GM12878 (cell line): ENCODE measurements around the gene KIAA1143. TPM values are rescaled to one million over a fixed set of nuclear protein-coding genes. Genes with fewer than 3 reads are reported as not detected.

Source experiments
- ATAC-seq: fragments of 200-7000 bp; cut with Tn5 transposase; 3 replicates; pipeline ENCODE4 v1.9.1; 2020; ENCODE audit warnings: mild to moderate bottlenecking, moderate library complexity
- BruUV-seq: library from RNA; stranded (reverse); fragments of 400-500 nt; replicated peaks from 2 replicates; lab custom pipeline; 2021; lab: Mats Ljungman, UMichigan
- CTCF ChIA-PET: fragments of 300-600 bp; sonication (Branson Sonifier 250); formaldehyde crosslinking; extraction: SDS; loops from one replicate; lab custom pipeline; 2021; ENCODE audit warnings: inconsistent platforms; lab: Yijun Ruan, JAX
- POLR2A ChIA-PET: fragments of 350-600 bp; formaldehyde crosslinking; extraction: SDS; loops from one replicate; lab custom pipeline; 2021; ENCODE audit warnings: inconsistent platforms; lab: Charles Lee
- RAD21 ChIA-PET: fragments of 300-600 bp; sonication (Branson Sonifier 250); formaldehyde crosslinking; loops from one replicate; lab custom pipeline; 2023; ENCODE audit warnings: antibody characterized with exemption; ENCODE audit not compliant: unreplicated experiment; lab: Charles Lee
- SMC1A ChIA-PET: fragments of 300-600 bp; sonication (Branson Sonifier 250); formaldehyde crosslinking; loops from one replicate; lab custom pipeline; 2023; ENCODE audit not compliant: unreplicated experiment, uncharacterized antibody; lab: Charles Lee
- DNase-seq: peaks from one replicate; pipeline ENCODE4 v3.0.0-alpha.2; 2011; ENCODE audit warnings: low read depth, low spot score
- FAIRE-seq: peaks from 3 replicates; lab custom pipeline; 2011; peaks lifted over from hg19 to GRCh38; lab: Jason Lieb, UNC
- H2AFZ ChIP-seq: 2 replicates; pipeline ENCODE4 v1.6.0; 2011; ENCODE audit warnings: low read depth, low read length, control low read depth; ENCODE audit not compliant: control insufficient read depth
- H3K27ac ChIP-seq: 2 replicates; pipeline ENCODE4 v1.5.1; 2011; ENCODE audit warnings: control low read depth; ENCODE audit not compliant: control insufficient read depth, insufficient read depth
- H3K27me3 ChIP-seq, 2 experiments: replicated peaks in 1 of 2; 2 replicates each; pipeline versions ENCODE4 v1.6.0 to v1.6.1; 2011; ENCODE audit warnings: low read length in 1 of 2; ENCODE audit not compliant: control insufficient read depth in 2 of 2, insufficient read depth in 2 of 2
- H3K36me3 ChIP-seq, 2 experiments: 2 replicates each; pipeline ENCODE4 v1.5.1; 2011; ENCODE audit warnings: low read length in 1 of 2; ENCODE audit not compliant: control insufficient read depth in 2 of 2, insufficient read depth in 2 of 2
- H3K4me1 ChIP-seq: 2 replicates; pipeline ENCODE4 v1.6.1; 2011; ENCODE audit warnings: mild to moderate bottlenecking, low read length, moderate library complexity, mixed read lengths; ENCODE audit not compliant: control insufficient read depth, insufficient read depth
- H3K4me2 ChIP-seq: 2 replicates; pipeline ENCODE4 v1.6.0; 2011; ENCODE audit warnings: control low read depth; ENCODE audit not compliant: control insufficient read depth, insufficient read depth
- H3K4me3 ChIP-seq: fragments of 200-600 bp; sonication (generic); 2 replicates; pipeline ENCODE4 v1.5.1; 2016
- H3K79me2 ChIP-seq: 2 replicates; pipeline ENCODE4 v1.6.0; 2011; ENCODE audit warnings: low read length; ENCODE audit not compliant: control insufficient read depth, insufficient read depth
- H3K9ac ChIP-seq: 2 replicates; pipeline ENCODE4 v1.8.0; 2011; ENCODE audit warnings: low read length, control low read depth, mixed read lengths; ENCODE audit not compliant: control insufficient read depth, insufficient read depth
- H3K9me3 ChIP-seq: replicated peaks from 3 replicates; pipeline ENCODE4 v1.5.1; 2011; ENCODE audit warnings: mild to moderate bottlenecking, low read length; ENCODE audit not compliant: control insufficient read depth, insufficient read depth
- H4K20me1 ChIP-seq: 2 replicates; pipeline ENCODE4 v1.6.0; 2011; ENCODE audit not compliant: control insufficient read depth, insufficient read depth
- BCL3 ChIP-seq: IDR thresholded peaks from 2 replicates; pipeline ENCODE4 v1.6.1; 2011; ENCODE audit warnings: borderline replicate concordance, low read depth, mild to moderate bottlenecking, moderate library complexity, low read length; ENCODE audit not compliant: insufficient read depth, poor library complexity, severe bottlenecking
- CHD4 ChIP-seq: fragments of 200-600 bp; sonication (generic); IDR thresholded peaks from 2 replicates; pipeline ENCODE4 v1.6.1; 2016; ENCODE audit warnings: mild to moderate bottlenecking
- HDAC6 ChIP-seq: fragments of 200-600 bp; sonication (generic); IDR thresholded peaks from one replicate; pipeline ENCODE4 v1.8.0; 2017; ENCODE audit warnings: antibody characterized with exemption; ENCODE audit not compliant: unreplicated experiment
- IKZF2 ChIP-seq, 2 experiments: fragments of 450-650 bp; IDR thresholded peaks; 2 replicates each; pipeline ENCODE4 v1.6.1; 2017; ENCODE audit warnings: mild to moderate bottlenecking in 2 of 2, moderate library complexity in 2 of 2
- KLF5 ChIP-seq: fragments of 450-650 bp; IDR thresholded peaks from 2 replicates; pipeline ENCODE4 v1.6.1; 2014; ENCODE audit warnings: mild to moderate bottlenecking; ENCODE audit not compliant: partially characterized antibody
- MYB ChIP-seq: fragments of 150-350 bp; IDR thresholded peaks from 2 replicates; pipeline ENCODE4 v1.6.1; 2014; ENCODE audit warnings: mild to moderate bottlenecking, low read depth, low read length, borderline replicate concordance
- NFYA ChIP-seq: IDR thresholded peaks from 2 replicates; pipeline ENCODE4 v1.6.1; 2011; ENCODE audit warnings: low read depth, mild to moderate bottlenecking, low read length, improper control_type of control experiment, borderline replicate concordance
- NR2F1 ChIP-seq: fragments of 450-650 bp; conservative IDR thresholded peaks from 2 replicates; pipeline ENCODE4 v1.6.1; 2017; ENCODE audit warnings: mild to moderate bottlenecking
- POU2F2 ChIP-seq: IDR thresholded peaks from 3 replicates; pipeline ENCODE4 v1.6.1; 2011; ENCODE audit warnings: low read depth, mild to moderate bottlenecking, low read length, borderline replicate concordance
- STAT1 ChIP-seq: fragments of 450-650 bp; conservative IDR thresholded peaks from 2 replicates; pipeline ENCODE4 v1.6.1; 2014; ENCODE audit warnings: antibody characterized with exemption, mild to moderate bottlenecking
- YY1 ChIP-seq: IDR thresholded peaks from 2 replicates; pipeline ENCODE4 v1.6.1; 2011; ENCODE audit warnings: low read depth, mild to moderate bottlenecking, low read length
- ZNF687 ChIP-seq: fragments of 450-650 bp; IDR thresholded peaks from 2 replicates; pipeline ENCODE4 v1.6.1; 2017; ENCODE audit warnings: mild to moderate bottlenecking, moderate library complexity
- WGBS: methylation state at CpG from one replicate; pipeline ENCODE4 v1.1.6; 2016; ENCODE audit warnings: low lambda C conversion rate; ENCODE audit not compliant: insufficient replicate concordance, insufficient coverage; ENCODE audit errors: missing lambda C conversion rate; 5-methylcytosine and 5-hydroxymethylcytosine counted together
- in situ Hi-C: fragments of 300-500 bp; cut with MboI; formaldehyde crosslinking; loops from 9 replicates; pipeline ENCODE4 v1.14.3; 2018; ENCODE audit warnings: mixed read lengths
- intact Hi-C: fragments of 100-400 bp; cut with micrococcal nuclease; formaldehyde crosslinking; loops from one replicate; pipeline ENCODE4 v1.14.2; 2022; ENCODE audit not compliant: unreplicated experiment
- polyA plus RNA-seq, 11 experiments: library from polyadenylated mRNA; depleted of rRNA in 4 of 11; unstranded in 6 of 11; stranded (reverse) in 5 of 11; fragments of >200 nt; fragmentation: Nextera tagmentation in 4 of 11; fragmentation: Illumina TruSeq in 1 of 11; extraction: Ambion mirVana in 4 of 11; extraction: Trizol in 1 of 11; gene quantifications; 1 replicate in 1 of 11; 2 replicates in 10 of 11; pipeline versions ENCODE4 v1.2.1 to v1.2.3, GENCODE V29; 2011 to 2016; ENCODE audit warnings: inconsistent platforms in 2 of 11, missing spikeins in 2 of 11, low read depth in 1 of 11
- total RNA-seq, 4 experiments: library from RNA; depleted of rRNA in 3 of 4; stranded (reverse); fragments of >200 nt in 3 of 4; fragmentation: Illumina TruSeq in 1 of 4; extraction: Trizol in 1 of 4; gene quantifications; 2 replicates each; pipeline versions ENCODE4 v1.2.1 to v1.2.3, GENCODE V29; 2013 to 2021

The KIAA1143 gene
- total and polyA plus RNA-seq, 10 of the 15 experiments (the other 5 are each of a cell fraction or from before 2014, with no cell fraction given): 11.4 to 37.6 (median 28.4) TPM

DNA sequence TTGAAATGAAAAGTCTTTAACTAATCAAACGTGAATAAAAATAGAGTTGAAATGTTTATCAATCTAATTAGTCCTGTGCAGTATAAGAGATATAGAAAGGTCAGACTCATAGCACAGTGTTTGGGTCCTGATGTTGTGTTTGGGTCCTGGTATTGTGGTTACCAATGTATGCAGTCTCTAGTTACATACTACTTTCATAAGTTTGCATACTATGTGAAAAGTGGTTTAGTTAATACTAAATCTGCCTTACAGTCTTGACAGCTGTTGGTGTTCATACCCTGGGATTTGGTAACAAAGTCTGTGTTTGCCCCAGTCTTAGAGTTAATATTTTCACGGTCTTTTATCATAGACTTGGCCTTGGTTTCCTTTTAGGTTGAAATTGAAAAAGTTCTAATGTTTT is 41.9 kb upstream of the KIAA1143 start:
- in situ Hi-C loops (no loop called here), intact Hi-C loops (no loop called here)
- H3K9me3 ChIP-seq: no peaks in the 10 kb centered on the region
- no peak overlapping the region for H3K27ac ChIP-seq
- H3K4me2 ChIP-seq: no peak overlapping the region
- H3K4me1 ChIP-seq: no peaks in the 10 kb centered on the region
- no peak for ATAC-seq
- TF ChIP-seq IKZF2 (IDR thresholded peaks at IDR 0.05): no peak
- TF ChIP-seq YY1: no peak
- TF ChIP-seq BCL3: no peak
- TF ChIP-seq ZNF687: no peak
- TF ChIP-seq POU2F2: no peak
- TF ChIP-seq CHD4: no peak
- TF ChIP-seq HDAC6: no peak
- TF ChIP-seq STAT1: no peak
- TF ChIP-seq KLF5: no peak
- TF ChIP-seq NR2F1: no peak
- no peak for TF ChIP-seq NFYA
- TF ChIP-seq MYB: no peak
- WGBS: 98% methylated on average over 2 of the region's 2 CpGs
- H3K36me3 ChIP-seq: peaks cover 0 to 3% of the 10 kb centered on the region in 2 experiments; a peak in 3 of 4 replicates
- H3K9ac ChIP-seq: no peak overlapping the region
- RAD21 ChIA-PET: no interaction called here
- no peak overlapping the region for H3K4me3 ChIP-seq
- BruUV-seq: no TSS peak
- FAIRE-seq: no peak
- DNase-seq: no peak
- no peaks in the 10 kb centered on the region for H3K27me3 ChIP-seq
- POLR2A ChIA-PET: no interaction called here
- CTCF ChIA-PET: no interaction called here
- H4K20me1 ChIP-seq: no peaks in the 10 kb centered on the region
- SMC1A ChIA-PET: no interaction called here
- H3K79me2 ChIP-seq: no peaks in the 10 kb centered on the region
- H2AFZ ChIP-seq: no peak overlapping the region
